ENCODE measurements around the gene CNTRL. TPM values are rescaled to one million over a fixed set of nuclear protein-coding genes. Genes with fewer than 3 reads are reported as not detected.
"Not testable (repeated sequence)": the region's sequence is repeated elsewhere in the genome, so short reads cannot be mapped to it uniquely, and the experiment has no call there.

CNTRL gene
- total RNA-seq, 2 donors from 2014 or later, result 81.0 to 81.2 TPM

DNA sequence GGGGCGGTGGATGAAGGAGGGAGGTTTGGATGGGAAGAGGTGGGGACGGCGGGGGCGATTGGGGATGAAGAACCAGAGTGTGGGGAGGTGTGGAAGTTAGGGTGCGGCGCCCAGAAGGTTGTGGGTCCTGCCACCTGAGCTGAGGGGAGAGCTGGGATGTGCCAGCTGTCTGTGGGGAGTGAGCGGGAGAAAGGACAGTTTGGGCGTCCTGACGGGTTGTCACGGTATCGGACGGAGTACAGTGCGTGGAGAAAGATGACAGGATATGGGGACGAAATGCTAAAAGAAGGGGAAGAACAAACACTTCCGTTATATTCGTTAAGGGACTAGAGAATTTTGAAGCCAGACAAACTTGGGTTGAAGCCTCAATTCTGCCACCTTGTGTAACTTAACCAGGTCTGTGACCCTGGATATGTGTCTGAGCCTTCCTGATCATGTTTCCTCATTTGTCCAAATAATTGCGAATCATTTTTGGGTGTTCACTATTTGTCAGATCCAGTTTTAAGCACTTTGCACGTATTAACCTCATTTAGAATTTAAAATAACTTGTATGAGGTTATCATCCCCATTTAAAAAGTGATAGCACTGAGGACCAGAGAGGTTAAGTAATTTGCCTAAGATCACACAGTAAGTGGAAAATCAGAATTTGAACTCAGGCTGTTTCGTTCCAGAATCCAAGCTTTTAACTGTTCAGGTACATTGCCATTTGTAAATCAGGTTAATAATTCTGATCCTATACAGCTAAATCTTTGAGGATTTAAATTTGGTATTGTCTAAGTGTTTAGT, 689 bp downstream of the CNTRL start:
- Mint-ChIP-seq H3K27me3 (ENCODE audit: low read depth) (no peaks in the 10 kb centered on the region), H3K27ac (peak overlapping the region; percentile 94), H3K4me3 (peak overlapping the region; percentile 81 to 96), H3K36me3 (ENCODE audit: insufficient read depth in 2 of 2) (peaks cover 7% of the 10 kb centered on the region in 2 donors), H3K9me3 (peaks cover 0 to 2% of the 10 kb centered on the region in 2 donors), H3K4me1 (ENCODE audit: low read depth) (peaks cover 46% of the 10 kb centered on the region)
- ATAC-seq (replicated peaks in 1 of 2) (peak; percentile 10 to 16), DNase-seq (no peak)

DNA sequence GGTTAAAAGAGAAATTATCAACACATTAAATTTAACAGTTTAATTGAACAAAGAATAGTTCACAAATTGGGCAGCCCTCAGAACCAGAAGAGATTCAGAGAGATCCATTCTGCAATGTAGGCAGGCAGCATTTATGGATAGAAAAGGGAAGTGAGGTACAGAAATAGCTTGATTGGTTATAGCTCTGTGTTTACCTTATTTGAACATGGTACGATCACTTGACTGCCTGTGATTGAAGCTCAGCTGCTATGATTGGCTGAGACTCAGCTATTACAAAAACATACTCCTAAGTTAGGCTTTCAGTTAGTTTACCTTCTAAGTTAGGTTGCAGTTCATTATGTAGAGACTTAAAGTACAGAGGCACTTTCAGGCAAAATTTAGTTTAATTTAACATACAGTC, 7.3 kb downstream of the CNTRL start:
- H3K4me1 Mint-ChIP-seq (ENCODE audit: low read depth), result no peaks in the 10 kb centered on the region
- no peaks in the 10 kb centered on the region for H3K27me3 Mint-ChIP-seq (ENCODE audit: low read depth)
- no peaks in the 10 kb centered on the region for H3K9me3 Mint-ChIP-seq
- no peak overlapping the region for H3K4me3 Mint-ChIP-seq
- H3K27ac Mint-ChIP-seq, result no peak overlapping the region
- ATAC-seq (replicated peaks in 1 of 2) (no peak), DNase-seq (no peak)
- peaks cover 9 to 21% of the 10 kb centered on the region in 2 donors for H3K36me3 Mint-ChIP-seq (ENCODE audit: insufficient read depth in 2 of 2)

GRCh38 chr9:121085661-121086060, 10.9 kb downstream of the CNTRL start:
- Mint-ChIP-seq H3K27me3 (ENCODE audit: low read depth) (no peaks in the 10 kb centered on the region), H3K4me1 (ENCODE audit: low read depth) (peaks cover 6% of the 10 kb centered on the region), H3K9me3 (no peaks in the 10 kb centered on the region), H3K27ac (peak overlapping the region; percentile 59), H3K36me3 (ENCODE audit: insufficient read depth in 2 of 2) (peaks cover 10 to 33% of the 10 kb centered on the region in 2 donors), H3K4me3 (no peak overlapping the region)
- ATAC-seq (replicated peaks in 1 of 2) (peak in 1 of 2 donors; percentile 17), DNase-seq (no peak)

GRCh38 chr9:121088576-121088975, 13.8 kb downstream of the CNTRL start:
- Mint-ChIP-seq H3K27ac (peak overlapping the region; percentile 6), H3K27me3 (ENCODE audit: low read depth) (no peaks in the 10 kb centered on the region), H3K4me1 (ENCODE audit: low read depth) (peaks cover 6% of the 10 kb centered on the region), H3K4me3 (no peak overlapping the region), H3K9me3 (no peaks in the 10 kb centered on the region), H3K36me3 (ENCODE audit: insufficient read depth in 2 of 2) (peaks cover 11 to 40% of the 10 kb centered on the region in 2 donors)
- no peak for DNase-seq
- no peak for ATAC-seq (replicated peaks in 1 of 2)

DNA sequence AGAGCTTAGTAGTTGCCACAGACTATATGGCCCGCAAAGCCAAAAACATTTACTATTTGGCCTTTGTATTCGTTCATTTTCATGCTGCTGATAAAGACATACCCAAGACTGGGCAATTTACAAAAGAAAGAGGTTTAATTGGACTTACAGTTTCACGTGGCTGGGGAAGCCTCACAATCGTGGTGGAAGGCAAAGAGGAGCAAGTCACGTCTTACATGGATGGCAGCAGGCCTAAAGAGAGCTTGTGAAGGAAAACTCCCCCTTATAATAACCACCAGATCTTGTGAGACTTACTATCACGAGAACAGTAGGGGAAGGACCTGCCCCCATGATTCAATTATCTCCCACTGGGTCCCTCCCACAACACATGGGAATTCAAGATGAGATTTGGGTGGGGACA, 16.0 kb downstream of the CNTRL start:
- not testable (repeated sequence) for H3K9me3 Mint-ChIP-seq; H3K27ac Mint-ChIP-seq; ATAC-seq (replicated peaks in 1 of 2); H3K4me1 Mint-ChIP-seq (ENCODE audit: low read depth); DNase-seq; H3K4me3 Mint-ChIP-seq; H3K27me3 Mint-ChIP-seq (ENCODE audit: low read depth)
- H3K36me3 Mint-ChIP-seq (ENCODE audit: insufficient read depth in 2 of 2), result peaks cover 13 to 37% of the 10 kb centered on the region in 2 donors

DNA sequence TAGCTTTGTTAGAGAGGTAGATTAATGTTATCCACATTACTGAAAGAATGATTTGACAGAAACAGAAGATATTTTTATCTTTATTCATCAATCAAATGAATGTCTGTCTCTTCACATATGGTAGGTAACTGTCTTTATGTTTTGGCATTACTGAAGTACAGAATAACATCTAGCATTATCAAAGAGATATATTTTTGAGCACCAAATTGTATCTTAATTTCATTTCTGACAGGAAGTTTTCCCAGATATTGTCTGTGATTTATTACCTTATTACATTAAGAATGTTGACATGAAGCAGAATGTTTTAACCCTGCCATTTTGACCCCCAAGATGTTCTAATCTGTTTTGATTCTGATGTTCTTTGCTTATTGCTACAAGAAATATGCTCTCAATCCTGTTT, 20.3 kb downstream of the CNTRL start:
- Mint-ChIP-seq H3K4me3 (no peak overlapping the region), H3K4me1 (ENCODE audit: low read depth) (no peaks in the 10 kb centered on the region), H3K27ac (no peak overlapping the region), H3K9me3 (peaks cover 2 to 11% of the 10 kb centered on the region in 2 donors), H3K27me3 (ENCODE audit: low read depth) (no peaks in the 10 kb centered on the region), H3K36me3 (ENCODE audit: insufficient read depth in 2 of 2) (peaks cover 26 to 50% of the 10 kb centered on the region in 2 donors)
- ATAC-seq (replicated peaks in 1 of 2), result no peak
- no peak for DNase-seq

GRCh38 chr9:121098567-121099198, 23.9 kb downstream of the CNTRL start:
- H3K36me3 Mint-ChIP-seq (ENCODE audit: insufficient read depth in 2 of 2), result peaks cover 40 to 60% of the 10 kb centered on the region in 2 donors
- H3K4me1 Mint-ChIP-seq (ENCODE audit: low read depth), result no peaks in the 10 kb centered on the region
- no peaks in the 10 kb centered on the region for H3K27me3 Mint-ChIP-seq (ENCODE audit: low read depth)
- peaks cover 12 to 17% of the 10 kb centered on the region in 2 donors for H3K9me3 Mint-ChIP-seq
- DNase-seq (no peak), ATAC-seq (replicated peaks in 1 of 2) (no peak)
- H3K27ac Mint-ChIP-seq, result no peak overlapping the region
- H3K4me3 Mint-ChIP-seq, result no peak overlapping the region

GRCh38 chr9:121104054-121104453, 29.3 kb downstream of the CNTRL start:
- not testable (repeated sequence) for H3K4me3 Mint-ChIP-seq; H3K27me3 Mint-ChIP-seq (ENCODE audit: low read depth); DNase-seq; H3K27ac Mint-ChIP-seq; ATAC-seq (replicated peaks in 1 of 2); H3K4me1 Mint-ChIP-seq (ENCODE audit: low read depth)
- Mint-ChIP-seq H3K9me3 (peaks cover 12 to 13% of the 10 kb centered on the region in 2 donors), H3K36me3 (ENCODE audit: insufficient read depth in 2 of 2) (peaks cover 31 to 39% of the 10 kb centered on the region in 2 donors)

DNA sequence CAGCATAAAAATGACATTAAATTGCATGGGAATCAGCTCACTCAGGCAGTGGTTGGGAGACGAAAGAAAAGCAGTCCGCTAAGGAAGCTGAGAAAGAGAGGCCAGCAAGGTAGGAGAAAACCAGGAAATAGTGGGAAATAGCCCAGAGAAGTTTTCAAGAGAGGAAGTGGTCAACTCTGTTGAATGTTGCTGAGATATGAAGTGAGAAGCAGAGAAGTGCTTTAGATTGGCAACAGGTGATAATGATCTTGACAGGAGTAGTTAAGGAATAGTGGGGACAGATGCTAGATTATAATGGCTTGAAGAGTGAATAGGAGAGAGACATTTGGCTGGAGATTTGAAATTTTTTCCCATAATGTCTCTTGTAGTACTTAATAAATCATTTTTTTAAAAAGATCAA, 30.8 kb downstream of the CNTRL start:
- DNase-seq (no peak), ATAC-seq (replicated peaks in 1 of 2) (no peak)
- peaks cover 5 to 10% of the 10 kb centered on the region in 2 donors for H3K9me3 Mint-ChIP-seq
- H3K4me3 Mint-ChIP-seq, result no peak overlapping the region
- H3K4me1 Mint-ChIP-seq (ENCODE audit: low read depth), result no peaks in the 10 kb centered on the region
- no peaks in the 10 kb centered on the region for H3K27me3 Mint-ChIP-seq (ENCODE audit: low read depth)
- no peak overlapping the region for H3K27ac Mint-ChIP-seq
- H3K36me3 Mint-ChIP-seq (ENCODE audit: insufficient read depth in 2 of 2), result peaks cover 19 to 27% of the 10 kb centered on the region in 2 donors

DNA sequence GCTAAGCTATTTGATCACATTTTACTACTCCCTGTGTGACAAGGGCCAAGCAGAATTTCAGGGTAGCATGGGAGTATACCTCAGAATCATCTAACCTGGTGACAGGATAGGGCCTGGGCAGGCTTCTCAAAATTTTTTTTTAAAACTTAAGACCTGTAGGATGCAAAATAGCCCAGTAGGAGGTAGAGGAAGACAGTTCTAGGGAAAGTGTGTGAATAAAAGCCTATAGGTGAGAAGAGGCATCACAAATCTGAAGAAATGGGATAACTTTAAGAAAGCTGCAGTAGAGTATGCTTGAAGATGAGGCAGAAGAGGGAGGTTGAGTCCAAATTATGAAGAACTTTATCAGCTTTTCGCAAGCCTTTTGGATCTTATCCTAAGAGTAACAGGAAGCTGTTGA, 32.3 kb downstream of the CNTRL start:
- no peak overlapping the region for H3K4me3 Mint-ChIP-seq
- H3K27me3 Mint-ChIP-seq (ENCODE audit: low read depth), result no peaks in the 10 kb centered on the region
- H3K9me3 Mint-ChIP-seq, result peaks cover 0 to 4% of the 10 kb centered on the region in 2 donors
- peak overlapping the region; percentile 90 for H3K27ac Mint-ChIP-seq
- ATAC-seq (replicated peaks in 1 of 2) (peak; percentile 11 to 43), DNase-seq (no peak)
- no peaks in the 10 kb centered on the region for H3K4me1 Mint-ChIP-seq (ENCODE audit: low read depth)
- H3K36me3 Mint-ChIP-seq (ENCODE audit: insufficient read depth in 2 of 2), result peaks cover 10 to 13% of the 10 kb centered on the region in 2 donors

DNA sequence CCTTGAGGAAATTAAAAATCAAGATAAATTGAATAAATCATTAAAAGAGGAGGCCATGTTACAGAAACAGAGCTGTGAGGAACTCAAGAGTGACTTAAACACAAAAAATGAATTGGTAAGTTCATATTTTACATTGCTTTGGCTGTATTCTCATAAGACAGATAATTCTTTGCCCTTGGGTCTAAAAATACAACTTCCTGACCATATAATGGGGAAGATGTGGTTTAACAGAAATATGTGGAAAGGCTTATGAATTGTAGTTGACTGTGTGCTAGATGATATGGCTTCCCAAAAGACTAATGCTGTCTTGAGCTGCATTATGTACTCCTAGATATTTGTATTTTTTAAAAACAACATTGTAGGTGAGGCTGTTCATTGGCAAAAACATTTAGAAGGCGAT, 33.1 kb downstream of the CNTRL start:
- no peaks in the 10 kb centered on the region for H3K4me1 Mint-ChIP-seq (ENCODE audit: low read depth)
- no peaks in the 10 kb centered on the region for H3K9me3 Mint-ChIP-seq
- no peak overlapping the region for H3K4me3 Mint-ChIP-seq
- no peak overlapping the region for H3K27ac Mint-ChIP-seq
- H3K27me3 Mint-ChIP-seq (ENCODE audit: low read depth), result no peaks in the 10 kb centered on the region
- DNase-seq, result no peak
- peaks cover 7% of the 10 kb centered on the region in 2 donors for H3K36me3 Mint-ChIP-seq (ENCODE audit: insufficient read depth in 2 of 2)
- ATAC-seq (replicated peaks in 1 of 2), result no peak

GRCh38 chr9:121115466-121115865, 40.7 kb downstream of the CNTRL start:
- no peaks in the 10 kb centered on the region for H3K9me3 Mint-ChIP-seq
- no peak for DNase-seq
- H3K36me3 Mint-ChIP-seq (ENCODE audit: insufficient read depth in 2 of 2), result peaks cover 5 to 21% of the 10 kb centered on the region in 2 donors
- H3K27me3 Mint-ChIP-seq (ENCODE audit: low read depth), result no peaks in the 10 kb centered on the region
- ATAC-seq (replicated peaks in 1 of 2), result no peak
- peak overlapping the region; percentile 76 for H3K27ac Mint-ChIP-seq
- no peak overlapping the region for H3K4me3 Mint-ChIP-seq
- H3K4me1 Mint-ChIP-seq (ENCODE audit: low read depth), result peaks cover 13% of the 10 kb centered on the region

DNA sequence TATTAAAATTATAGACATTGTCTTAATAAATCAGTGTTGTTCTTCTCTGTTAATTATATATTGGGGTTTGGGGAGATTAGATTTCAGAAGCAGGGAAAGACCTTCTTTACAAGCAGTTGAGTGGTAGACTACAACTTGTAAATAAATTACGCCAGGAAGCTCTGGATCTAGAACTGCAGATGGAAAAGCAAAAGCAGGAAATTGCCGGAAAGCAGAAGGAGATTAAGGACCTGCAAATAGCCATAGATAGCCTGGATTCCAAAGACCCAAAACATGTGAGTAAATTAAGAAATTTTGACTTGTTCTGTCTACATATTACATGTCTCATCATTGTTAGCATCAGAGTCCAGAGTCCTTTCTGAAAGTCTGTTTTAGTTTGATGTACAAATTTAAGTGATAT, 43.5 kb downstream of the CNTRL start:
- ATAC-seq (replicated peaks in 1 of 2) (no peak), DNase-seq (no peak)
- Mint-ChIP-seq H3K27me3 (ENCODE audit: low read depth) (no peaks in the 10 kb centered on the region), H3K4me1 (ENCODE audit: low read depth) (peaks cover 35% of the 10 kb centered on the region), H3K9me3 (no peaks in the 10 kb centered on the region), H3K36me3 (ENCODE audit: insufficient read depth in 2 of 2) (peaks cover 3 to 18% of the 10 kb centered on the region in 2 donors), H3K4me3 (no peak overlapping the region), H3K27ac (peak overlapping the region; percentile 78)

All from activated T-cell treated with anti-CD3 and anti-CD28 coated beads, Interleukin-2, amount 50 U/mL, for 72 hours (primary cell).